ENCODE data around the gene WDR33.

DNA sequence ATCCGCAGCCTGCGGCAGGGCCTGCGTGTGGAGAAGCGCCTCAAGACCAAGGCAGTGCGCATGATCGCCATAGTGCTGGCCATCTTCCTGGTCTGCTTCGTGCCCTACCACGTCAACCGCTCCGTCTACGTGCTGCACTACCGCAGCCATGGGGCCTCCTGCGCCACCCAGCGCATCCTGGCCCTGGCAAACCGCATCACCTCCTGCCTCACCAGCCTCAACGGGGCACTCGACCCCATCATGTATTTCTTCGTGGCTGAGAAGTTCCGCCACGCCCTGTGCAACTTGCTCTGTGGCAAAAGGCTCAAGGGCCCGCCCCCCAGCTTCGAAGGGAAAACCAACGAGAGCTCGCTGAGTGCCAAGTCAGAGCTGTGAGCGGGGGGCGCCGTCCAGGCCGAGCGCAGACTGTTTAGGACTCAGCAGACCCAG, 159.6 kb downstream of the WDR33 start:
- TF ChIP-seq ARNTL (CRISPR knock-in tag; IDR thresholded peaks at IDR 0.05; ENCODE audit: borderline replicate concordance, low read depth) (no peak), ZNF8 (CRISPR knock-in tag; IDR thresholded peaks at IDR 0.05) (no peak), BACH2 (CRISPR knock-in tag; IDR thresholded peaks at IDR 0.05; ENCODE audit: borderline replicate concordance) (no peak), CSDC2 (CRISPR knock-in tag; IDR thresholded peaks at IDR 0.05) (no peak), ZFP3 (CRISPR knock-in tag; IDR thresholded peaks at IDR 0.05) (no peak), ZC3H10 (CRISPR knock-in tag; IDR thresholded peaks at IDR 0.05) (no peak), GLIS3 (CRISPR knock-in tag; IDR thresholded peaks at IDR 0.05) (no peak), ZFP30 (CRISPR knock-in tag; IDR thresholded peaks at IDR 0.05) (no peak)
- TF ChIP-seq, protein P1, sequence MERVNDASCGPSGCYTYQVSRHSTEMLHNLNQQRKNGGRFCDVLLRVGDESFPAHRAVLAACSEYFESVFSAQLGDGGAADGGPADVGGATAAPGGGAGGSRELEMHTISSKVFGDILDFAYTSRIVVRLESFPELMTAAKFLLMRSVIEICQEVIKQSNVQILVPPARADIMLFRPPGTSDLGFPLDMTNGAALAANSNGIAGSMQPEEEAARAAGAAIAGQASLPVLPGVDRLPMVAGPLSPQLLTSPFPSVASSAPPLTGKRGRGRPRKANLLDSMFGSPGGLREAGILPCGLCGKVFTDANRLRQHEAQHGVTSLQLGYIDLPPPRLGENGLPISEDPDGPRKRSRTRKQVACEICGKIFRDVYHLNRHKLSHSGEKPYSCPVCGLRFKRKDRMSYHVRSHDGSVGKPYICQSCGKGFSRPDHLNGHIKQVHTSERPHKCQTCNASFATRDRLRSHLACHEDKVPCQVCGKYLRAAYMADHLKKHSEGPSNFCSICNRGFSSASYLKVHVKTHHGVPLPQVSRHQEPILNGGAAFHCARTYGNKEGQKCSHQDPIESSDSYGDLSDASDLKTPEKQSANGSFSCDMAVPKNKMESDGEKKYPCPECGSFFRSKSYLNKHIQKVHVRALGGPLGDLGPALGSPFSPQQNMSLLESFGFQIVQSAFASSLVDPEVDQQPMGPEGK (CRISPR knock-in tag; IDR thresholded peaks at IDR 0.05; ENCODE audit: borderline replicate concordance), result no peak
- TF ChIP-seq, protein P2, sequence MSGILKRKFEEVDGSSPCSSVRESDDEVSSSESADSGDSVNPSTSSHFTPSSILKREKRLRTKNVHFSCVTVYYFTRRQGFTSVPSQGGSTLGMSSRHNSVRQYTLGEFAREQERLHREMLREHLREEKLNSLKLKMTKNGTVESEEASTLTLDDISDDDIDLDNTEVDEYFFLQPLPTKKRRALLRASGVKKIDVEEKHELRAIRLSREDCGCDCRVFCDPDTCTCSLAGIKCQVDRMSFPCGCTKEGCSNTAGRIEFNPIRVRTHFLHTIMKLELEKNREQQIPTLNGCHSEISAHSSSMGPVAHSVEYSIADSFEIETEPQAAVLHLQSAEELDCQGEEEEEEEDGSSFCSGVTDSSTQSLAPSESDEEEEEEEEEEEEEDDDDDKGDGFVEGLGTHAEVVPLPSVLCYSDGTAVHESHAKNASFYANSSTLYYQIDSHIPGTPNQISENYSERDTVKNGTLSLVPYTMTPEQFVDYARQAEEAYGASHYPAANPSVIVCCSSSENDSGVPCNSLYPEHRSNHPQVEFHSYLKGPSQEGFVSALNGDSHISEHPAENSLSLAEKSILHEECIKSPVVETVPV (CRISPR knock-in tag; IDR thresholded peaks at IDR 0.05), result no peak
- TF ChIP-seq, protein P3, sequence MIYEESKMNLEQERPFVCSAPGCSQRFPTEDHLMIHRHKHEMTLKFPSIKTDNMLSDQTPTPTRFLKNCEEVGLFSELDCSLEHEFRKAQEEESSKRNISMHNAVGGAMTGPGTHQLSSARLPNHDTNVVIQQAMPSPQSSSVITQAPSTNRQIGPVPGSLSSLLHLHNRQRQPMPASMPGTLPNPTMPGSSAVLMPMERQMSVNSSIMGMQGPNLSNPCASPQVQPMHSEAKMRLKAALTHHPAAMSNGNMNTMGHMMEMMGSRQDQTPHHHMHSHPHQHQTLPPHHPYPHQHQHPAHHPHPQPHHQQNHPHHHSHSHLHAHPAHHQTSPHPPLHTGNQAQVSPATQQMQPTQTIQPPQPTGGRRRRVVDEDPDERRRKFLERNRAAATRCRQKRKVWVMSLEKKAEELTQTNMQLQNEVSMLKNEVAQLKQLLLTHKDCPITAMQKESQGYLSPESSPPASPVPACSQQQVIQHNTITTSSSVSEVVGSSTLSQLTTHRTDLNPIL (CRISPR knock-in tag; IDR thresholded peaks at IDR 0.05; ENCODE audit: low read depth), result no peak

Measured in SK-N-SH treated with all-trans-retinoic acid at 6 μM for 48 hours (cell line).